ENCODE measurements around the gene VPS13D.
"Not testable (repeated sequence)": the region's sequence is repeated elsewhere in the genome, so short reads cannot be mapped to it uniquely, and the experiment has no call there.

The VPS13D gene

GRCh38 chr1:12501661-12502060, 271.8 kb downstream of the VPS13D start:
- DNase-seq = no peak

- DNase-seq = no peak
These were observed 272.7 kb downstream of the VPS13D start for GRCh38 chr1:12502336-12503109.

- no peak for DNase-seq
These were observed 273.9 kb downstream of the VPS13D start for GRCh38 chr1:12503709-12504108.

- no peak for DNase-seq
These were observed 274.8 kb downstream of the VPS13D start for GRCh38 chr1:12504601-12505000.

- DNase-seq = no peak
These were observed 275.4 kb downstream of the VPS13D start for GRCh38 chr1:12505231-12505630.

GRCh38 chr1:12505639-12506280, 275.9 kb downstream of the VPS13D start:
- no peak for DNase-seq

- DNase-seq = no peak
These were observed 276.8 kb downstream of the VPS13D start for GRCh38 chr1:12506281-12507280.

- no peak for DNase-seq
These were observed 277.8 kb downstream of the VPS13D start for GRCh38 chr1:12507631-12508030.

GRCh38 chr1:12508849-12509248, 279.0 kb downstream of the VPS13D start:
- no peak for DNase-seq

GRCh38 chr1:12511128-12511484, 281.3 kb downstream of the VPS13D start:
- DNase-seq = no peak

- no peak for DNase-seq
These were observed 282.0 kb downstream of the VPS13D start for GRCh38 chr1:12511516-12512468.

- DNase-seq = no peak
These were observed 283.4 kb downstream of the VPS13D start for GRCh38 chr1:12513181-12513580.

- no peak for DNase-seq
These were observed 284.8 kb downstream of the VPS13D start for GRCh38 chr1:12514590-12514989.

GRCh38 chr1:12515234-12515633, 285.4 kb downstream of the VPS13D start:
- no peak for DNase-seq

GRCh38 chr1:12516741-12517140, 286.9 kb downstream of the VPS13D start:
- no peak for DNase-seq

- DNase-seq = no peak
These were observed 289.3 kb downstream of the VPS13D start for GRCh38 chr1:12518931-12519692.

GRCh38 chr1:12519693-12520364, 290.0 kb downstream of the VPS13D start:
- no peak for DNase-seq

GRCh38 chr1:12521096-12521495, 291.3 kb downstream of the VPS13D start:
- no peak for DNase-seq

- DNase-seq = not testable (repeated sequence)
These were observed 292.9 kb downstream of the VPS13D start for GRCh38 chr1:12522780-12523179.

- DNase-seq = no peak
These were observed 294.4 kb downstream of the VPS13D start for GRCh38 chr1:12524266-12524665.

All from SW 1271 (cell line).